8988T (cell line): ENCODE results near the gene FIZ1.

Source experiments
- DNase-seq: peaks from one replicate; pipeline ENCODE4 v3.0.0; 2011

Gene FIZ1

GRCh38 chr19:55567708-55568328 is 31.5 kb downstream of the FIZ1 start:
- no peak for DNase-seq

- no peak for DNase-seq
These were observed 32.5 kb downstream of the FIZ1 start for GRCh38 chr19:55566823-55567222.

GRCh38 chr19:55563261-55563690 is 36.0 kb downstream of the FIZ1 start:
- no peak for DNase-seq

GRCh38 chr19:55559684-55560083 is 39.6 kb downstream of the FIZ1 start:
- no peak for DNase-seq

GRCh38 chr19:55554741-55555152 is 44.6 kb downstream of the FIZ1 start:
- no peak for DNase-seq

GRCh38 chr19:55554302-55554701 is 45.0 kb downstream of the FIZ1 start:
- no peak for DNase-seq

GRCh38 chr19:55553217-55554182 is 45.8 kb downstream of the FIZ1 start:
- no peak for DNase-seq

- DNase-seq, result no peak
These were observed 46.7 kb downstream of the FIZ1 start for GRCh38 chr19:55552620-55553019.

GRCh38 chr19:55552206-55552605 is 47.1 kb downstream of the FIZ1 start:
- DNase-seq, result no peak

GRCh38 chr19:55550321-55550650 is 49.0 kb downstream of the FIZ1 start:
- DNase-seq, result no peak

- DNase-seq, result no peak
These were observed 49.6 kb downstream of the FIZ1 start for GRCh38 chr19:55549500-55550320.

GRCh38 chr19:55546822-55547614 is 52.3 kb downstream of the FIZ1 start:
- DNase-seq, result no peak

GRCh38 chr19:55546011-55546410 is 53.3 kb downstream of the FIZ1 start:
- DNase-seq, result no peak

GRCh38 chr19:55545443-55545842 is 53.9 kb downstream of the FIZ1 start, which contains the start of gene SBK3:
Gene SBK3 (minus strand): TSS chr19:55545543. CDS start chr19:55545543, 0 bp downstream.
- DNase-seq, result no peak

GRCh38 chr19:55544776-55545439 is 54.4 kb downstream of the FIZ1 start:
- DNase-seq, result no peak

GRCh38 chr19:55544014-55544413 is 55.3 kb downstream of the FIZ1 start:
- no peak for DNase-seq

GRCh38 chr19:55543567-55543966 is 55.8 kb downstream of the FIZ1 start:
- DNase-seq, result no peak

- DNase-seq, result no peak
These were observed 56.9 kb downstream of the FIZ1 start for GRCh38 chr19:55542292-55542855.
